Activated CD4-positive, alpha-beta T cell treated with anti-CD3 and anti-CD28 coated beads for 36 hours (primary cell): ENCODE results near the gene SLC25A30. TPM values are rescaled to one million over a fixed set of nuclear protein-coding genes. Genes with fewer than 3 reads are reported as not detected.

Source experiments
- ATAC-seq: fragments of 200-7000 bp; cut with Tn5 transposase; one replicate; pipeline ENCODE4 v1.10.0; 2021; ENCODE audit warnings: mild to moderate bottlenecking, moderate library complexity
- CTCF ChIA-PET: fragments of 350-600 bp; sonication (Branson Sonifier 250); formaldehyde crosslinking; loops from one replicate; lab custom pipeline; 2021; ENCODE audit warnings: antibody characterized with exemption; lab: Charles Lee
- POLR2A ChIA-PET: fragments of 350-600 bp; sonication (Branson Sonifier 250); formaldehyde crosslinking; loops from one replicate; lab custom pipeline; 2021; ENCODE audit warnings: antibody characterized with exemption, inconsistent platforms; lab: Charles Lee
- DNase-seq: peaks from one replicate; pipeline ENCODE4 v3.0.0-alpha.2; 2020
- H3K27ac Mint-ChIP-seq: one replicate; pipeline ENCODE4 v1.8.0; 2021; ENCODE audit warnings: mixed read lengths
- H3K27me3 Mint-ChIP-seq: one replicate; pipeline ENCODE4 v1.8.0; 2021; ENCODE audit warnings: mixed read lengths
- H3K36me3 Mint-ChIP-seq: one replicate; pipeline ENCODE4 v1.8.0; 2021; ENCODE audit warnings: low read depth, mixed read lengths
- H3K4me1 Mint-ChIP-seq: one replicate; pipeline ENCODE4 v1.8.0; 2021; ENCODE audit warnings: mixed read lengths
- H3K4me3 Mint-ChIP-seq: one replicate; pipeline ENCODE4 v1.8.0; 2021; ENCODE audit warnings: mild to moderate bottlenecking, moderate library complexity, mixed read lengths
- H3K9me3 Mint-ChIP-seq: one replicate; pipeline ENCODE4 v1.8.0; 2021; ENCODE audit warnings: low read depth, mixed read lengths
- intact Hi-C, 2 experiments: fragments of 100-400 bp; cut with DNase I in 1 of 2; cut with micrococcal nuclease in 1 of 2; formaldehyde crosslinking; loops; one replicate each; pipeline versions ENCODE4 v1.14.2 to v1.15.1; 2022 to 2024; cut with DNase I, micrococcal nuclease
- total RNA-seq, 2 experiments: library from RNA; stranded (reverse); gene quantifications; one replicate each; pipeline ENCODE4 v1.2.3, GENCODE V29; 2021

The SLC25A30 gene, protein sequence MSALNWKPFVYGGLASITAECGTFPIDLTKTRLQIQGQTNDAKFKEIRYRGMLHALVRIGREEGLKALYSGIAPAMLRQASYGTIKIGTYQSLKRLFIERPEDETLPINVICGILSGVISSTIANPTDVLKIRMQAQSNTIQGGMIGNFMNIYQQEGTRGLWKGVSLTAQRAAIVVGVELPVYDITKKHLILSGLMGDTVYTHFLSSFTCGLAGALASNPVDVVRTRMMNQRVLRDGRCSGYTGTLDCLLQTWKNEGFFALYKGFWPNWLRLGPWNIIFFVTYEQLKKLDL
- total RNA-seq = 10 to 100 TPM; 17.7 to 18.4 TPM

DNA sequence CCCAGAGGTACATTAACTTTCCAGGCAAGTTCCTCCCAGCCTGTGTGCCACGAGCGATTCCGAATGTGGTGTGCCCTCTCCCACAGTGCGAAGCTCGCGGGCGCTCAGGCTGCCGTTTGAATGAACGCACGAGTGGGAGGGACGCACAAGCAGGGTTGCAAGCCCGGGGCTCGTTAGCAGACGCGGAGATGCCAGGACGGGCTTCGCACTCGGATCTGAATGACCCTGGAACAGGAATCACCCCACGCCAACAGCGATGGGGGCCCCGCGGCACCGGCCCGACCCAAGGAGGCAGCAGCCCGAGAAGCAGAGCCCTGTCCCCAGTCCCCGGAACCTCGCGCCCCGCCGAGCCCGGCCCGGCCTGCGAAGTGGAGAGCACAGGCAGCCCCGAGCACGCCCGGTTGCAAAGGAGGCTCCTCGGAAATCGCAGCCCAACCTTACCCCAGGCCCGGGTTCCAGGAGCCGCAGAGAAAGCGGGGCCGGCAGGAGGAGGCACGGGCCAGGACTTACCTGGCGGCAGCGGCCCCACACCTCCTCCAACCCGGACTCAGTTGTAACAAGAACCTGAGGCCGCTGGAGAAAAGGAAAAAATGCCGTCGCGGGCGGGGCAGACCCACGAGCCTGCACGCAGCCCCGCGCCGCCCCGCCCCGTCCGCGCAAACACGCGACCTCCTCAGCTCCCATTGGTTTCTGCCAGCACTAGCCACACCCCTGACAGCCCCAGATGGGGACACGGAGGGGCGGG lies at the start of gene SLC25A30:
TSS of gene SLC25A30 (minus strand) at position 584 of the 745 bp plus-strand sequence. CDS start 6,948 bp downstream, outside the sequence.
- peak; percentile 92 for ATAC-seq
- H3K4me1 Mint-ChIP-seq = peaks cover 23% of the 10 kb centered on the region
- ChIA-PET CTCF (interaction anchor here (0.6 to 2.6 kb wide), 9 partner anchors 11 to 903 kb away, joined by 3 to 12 read pairs (median 4); partner anchors contain the start of genes COG3 and TPT1), POLR2A (interaction anchor here (0.7 to 2.0 kb wide), 5 partner anchors 22 to 93 kb away, joined by 3 to 8 read pairs (median 4); partner anchors contain the start of genes COG3 and TPT1)
- no peaks in the 10 kb centered on the region for H3K27me3 Mint-ChIP-seq
- peak; percentile 94 for DNase-seq
- H3K36me3 Mint-ChIP-seq = no peaks in the 10 kb centered on the region
- no peaks in the 10 kb centered on the region for H3K9me3 Mint-ChIP-seq
- peak within 1 kb of the TSS; percentile 84 for H3K4me3 Mint-ChIP-seq
- intact Hi-C loops = loop anchor here (1.0 to 5.0 kb wide), 9 partner anchors 21 to 500 kb away; partner anchors contain the start of genes COG3 (in 2 of the 2), TPT1 (in 2 of the 2), GPALPP1 (in 1 of the 2) and NUFIP1 (in 1 of the 2)
- peak within 1 kb of the TSS; percentile 92 for H3K27ac Mint-ChIP-seq

GRCh38 chr13:45466359-45466758 lies 48.2 kb upstream of the SLC25A30 start:
- intact Hi-C loops = loop anchor here in 1 of 2 experiments (10.0 kb wide), 1 partner anchor 342 kb away; the partner anchor contains the start of gene GTF2F2
- Mint-ChIP-seq H3K4me1 (peaks cover 58% of the 10 kb centered on the region), H3K4me3 (peak overlapping the region; percentile 93), H3K27me3 (no peaks in the 10 kb centered on the region), H3K36me3 (peaks cover 15% of the 10 kb centered on the region), H3K9me3 (peaks cover 1% of the 10 kb centered on the region), H3K27ac (peak overlapping the region; percentile 93)
- DNase-seq = no peak
- ATAC-seq = no peak
- CTCF ChIA-PET = interaction anchor here (1.4 kb wide), 1 partner anchor 44 kb away, joined by 3 read pairs; no protein-coding TSS in a partner anchor
- POLR2A ChIA-PET = no interaction called here

GRCh38 chr13:45464687-45465453 lies 46.7 kb upstream of the SLC25A30 start, which contains the start of gene COG3:
COG3 (plus strand) TSS chr13:45464939; CDS start chr13:45465037, 98 bp downstream.
- H3K4me1 Mint-ChIP-seq = peaks cover 49% of the 10 kb centered on the region
- CTCF ChIA-PET = interaction anchor here (0.5 to 2.0 kb wide), 14 partner anchors 8 to 724 kb away, joined by 3 to 11 read pairs (median 3); partner anchors contain the start of genes SLC25A30 and TPT1
- peak within 1 kb of the TSS; percentile 93 for H3K4me3 Mint-ChIP-seq
- no peaks in the 10 kb centered on the region for H3K9me3 Mint-ChIP-seq
- peaks cover 13% of the 10 kb centered on the region for H3K36me3 Mint-ChIP-seq
- POLR2A ChIA-PET = interaction anchor here (0.6 to 1.5 kb wide), 6 partner anchors 47 to 965 kb away, joined by 3 to 8 read pairs (median 4); partner anchors contain the start of genes SLC25A30 and TPT1
- H3K27ac Mint-ChIP-seq = peak within 1 kb of the TSS; percentile 93
- intact Hi-C loops = loop anchor here (1.0 to 10.0 kb wide), 8 partner anchors 47 to 587 kb away; partner anchors contain the start of genes SLC25A30 (in 2 of the 2), TPT1 (in 2 of the 2), GPALPP1 (in 1 of the 2) and GTF2F2 (in 1 of the 2)
- H3K27me3 Mint-ChIP-seq = no peaks in the 10 kb centered on the region
- DNase-seq (peak; percentile 97), ATAC-seq (peak; percentile 99)

- CTCF ChIA-PET = interaction anchor here (0.6 to 2.0 kb wide), 11 partner anchors 9 to 724 kb away, joined by 3 to 11 read pairs (median 3); partner anchors contain the start of genes SLC25A30 and TPT1
- no peak for ATAC-seq
- intact Hi-C loops = loop anchor here (1.0 to 10.0 kb wide), 8 partner anchors 46 to 588 kb away; partner anchors contain the start of genes SLC25A30 (in 2 of the 2), TPT1 (in 2 of the 2), GPALPP1 (in 1 of the 2) and GTF2F2 (in 1 of the 2)
- peak overlapping the region; percentile 93 for H3K4me3 Mint-ChIP-seq
- no peaks in the 10 kb centered on the region for H3K9me3 Mint-ChIP-seq
- no peaks in the 10 kb centered on the region for H3K27me3 Mint-ChIP-seq
- peak overlapping the region; percentile 93 for H3K27ac Mint-ChIP-seq
- POLR2A ChIA-PET = interaction anchor here (0.6 to 1.5 kb wide), 6 partner anchors 46 to 965 kb away, joined by 3 to 8 read pairs (median 4); partner anchors contain the start of genes SLC25A30 and TPT1
- peaks cover 13% of the 10 kb centered on the region for H3K36me3 Mint-ChIP-seq
- no peak for DNase-seq
- peaks cover 45% of the 10 kb centered on the region for H3K4me1 Mint-ChIP-seq
Observed at GRCh38 chr13:45464141-45464686, 46.0 kb upstream of the SLC25A30 start.

- ATAC-seq = no peak
- ChIA-PET CTCF (no interaction called here), POLR2A (no interaction called here)
- Mint-ChIP-seq H3K36me3 (peaks cover 3% of the 10 kb centered on the region), H3K27me3 (no peaks in the 10 kb centered on the region), H3K9me3 (peaks cover 12% of the 10 kb centered on the region), H3K4me3 (no peak overlapping the region), H3K4me1 (peaks cover under 1% of the 10 kb centered on the region), H3K27ac (no peak overlapping the region)
- DNase-seq = no peak
- intact Hi-C loops = no loop called here
Observed at GRCh38 chr13:45456196-45456972, 38.2 kb upstream of the SLC25A30 start.

- H3K36me3 Mint-ChIP-seq = peaks cover 3% of the 10 kb centered on the region
- no peak overlapping the region for H3K4me3 Mint-ChIP-seq
- intact Hi-C loops = no loop called here
- H3K27me3 Mint-ChIP-seq = no peaks in the 10 kb centered on the region
- no peaks in the 10 kb centered on the region for H3K4me1 Mint-ChIP-seq
- no peak for ATAC-seq
- CTCF ChIA-PET = no interaction called here
- no peak overlapping the region for H3K27ac Mint-ChIP-seq
- no peak for DNase-seq
- peaks cover 12% of the 10 kb centered on the region for H3K9me3 Mint-ChIP-seq
- POLR2A ChIA-PET = no interaction called here
Observed at GRCh38 chr13:45454204-45454603, 36.0 kb upstream of the SLC25A30 start.

- H3K27me3 Mint-ChIP-seq = no peaks in the 10 kb centered on the region
- DNase-seq (no peak), ATAC-seq (no peak)
- H3K4me1 Mint-ChIP-seq = no peaks in the 10 kb centered on the region
- ChIA-PET CTCF (interaction anchor here (0.6 kb wide), 1 partner anchor 735 kb away, joined by 3 read pairs; no protein-coding TSS in a partner anchor), POLR2A (no interaction called here)
- no peaks in the 10 kb centered on the region for H3K36me3 Mint-ChIP-seq
- H3K27ac Mint-ChIP-seq = no peak overlapping the region
- intact Hi-C loops = no loop called here
- no peak overlapping the region for H3K4me3 Mint-ChIP-seq
- peaks cover 1% of the 10 kb centered on the region for H3K9me3 Mint-ChIP-seq
Observed at GRCh38 chr13:45451282-45451681, 33.1 kb upstream of the SLC25A30 start.

- Mint-ChIP-seq H3K4me1 (no peaks in the 10 kb centered on the region), H3K36me3 (no peaks in the 10 kb centered on the region), H3K27me3 (peaks cover 2% of the 10 kb centered on the region), H3K4me3 (no peak overlapping the region), H3K27ac (no peak overlapping the region), H3K9me3 (peaks cover 1% of the 10 kb centered on the region)
- no peak for DNase-seq
- intact Hi-C loops = no loop called here
- no peak for ATAC-seq
- CTCF ChIA-PET = interaction anchor here (1.1 kb wide), 1 partner anchor 78 kb away, joined by 5 read pairs; no protein-coding TSS in a partner anchor
- POLR2A ChIA-PET = no interaction called here
Observed at GRCh38 chr13:45448965-45449559, 30.9 kb upstream of the SLC25A30 start.

GRCh38 chr13:45447050-45447661 lies 29.0 kb upstream of the SLC25A30 start:
- DNase-seq (no peak), ATAC-seq (no peak)
- intact Hi-C loops = no loop called here
- ChIA-PET POLR2A (no interaction called here), CTCF (interaction anchor here (0.6 to 1.4 kb wide), 5 partner anchors 14 to 205 kb away, joined by 3 to 4 read pairs (median 3); no protein-coding TSS in a partner anchor)
- Mint-ChIP-seq H3K27ac (no peak overlapping the region), H3K4me1 (peaks cover under 1% of the 10 kb centered on the region), H3K36me3 (no peaks in the 10 kb centered on the region), H3K9me3 (no peaks in the 10 kb centered on the region), H3K27me3 (peaks cover 2% of the 10 kb centered on the region), H3K4me3 (no peak overlapping the region)
